ENCODE results near the gene PDZD7. TPM values are rescaled to one million over a fixed set of nuclear protein-coding genes. Genes with fewer than 3 reads are reported as not detected.

Gene PDZD7
- total RNA-seq, 1 donor from 2014 or later = 0.53 TPM

- no peak for DNase-seq (ENCODE audit: low spot score in 2 of 2)
- no peaks in the 10 kb centered on the region for H3K9me3 ChIP-seq
- intact Hi-C loops (cut with DNase I) = no loop called here
- H3K27me3 ChIP-seq = no peaks in the 10 kb centered on the region
- H3K27ac ChIP-seq = no peak overlapping the region
- H3K36me3 ChIP-seq = no peaks in the 10 kb centered on the region
- TF ChIP-seq CTCF (IDR thresholded peaks at IDR 0.05) = no peak
- H3K4me3 ChIP-seq = no peak overlapping the region
- no peaks in the 10 kb centered on the region for H3K4me1 ChIP-seq
These were observed 42.0 kb upstream of the PDZD7 start for GRCh38 chr10:101072923-101073322.

DNA sequence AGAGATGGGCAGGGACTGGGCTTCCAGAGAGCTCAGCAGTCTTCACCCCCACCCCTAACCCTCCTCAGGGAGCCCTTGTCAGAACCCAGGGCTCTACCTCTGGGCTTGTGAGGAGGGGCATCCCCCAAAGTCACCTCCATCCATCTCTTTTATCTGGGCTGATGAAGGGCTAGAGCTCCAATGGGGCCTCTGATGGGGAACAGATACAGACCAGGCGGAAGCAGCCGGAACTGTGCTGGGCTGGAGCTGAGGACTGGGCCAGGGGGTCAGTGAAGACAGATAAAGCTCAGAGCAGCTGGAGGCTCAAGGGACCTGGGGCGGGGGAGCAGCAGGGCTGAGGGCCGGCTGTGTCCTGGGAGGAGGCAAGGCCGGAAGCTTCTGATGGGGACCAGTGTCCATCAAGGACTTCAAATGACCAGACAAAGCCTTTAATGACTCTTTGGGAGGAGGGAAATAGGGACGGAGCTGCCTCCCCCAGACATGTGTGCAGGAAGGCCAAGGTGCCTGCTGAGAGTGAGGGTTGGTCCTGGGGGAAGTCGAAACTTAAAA, 41.0 kb upstream of the PDZD7 start:
- DNase-seq (ENCODE audit: low spot score in 2 of 2) = no peak
- Histone ChIP-seq H3K4me3 (no peak overlapping the region), H3K27me3 (no peaks in the 10 kb centered on the region), H3K4me1 (peaks cover 4 to 8% of the 10 kb centered on the region in 2 donors), H3K9me3 (no peaks in the 10 kb centered on the region), H3K27ac (no peak overlapping the region), H3K36me3 (no peaks in the 10 kb centered on the region)
- no peak for TF ChIP-seq CTCF (IDR thresholded peaks at IDR 0.05)
- intact Hi-C loops (cut with DNase I) = no loop called here

DNA sequence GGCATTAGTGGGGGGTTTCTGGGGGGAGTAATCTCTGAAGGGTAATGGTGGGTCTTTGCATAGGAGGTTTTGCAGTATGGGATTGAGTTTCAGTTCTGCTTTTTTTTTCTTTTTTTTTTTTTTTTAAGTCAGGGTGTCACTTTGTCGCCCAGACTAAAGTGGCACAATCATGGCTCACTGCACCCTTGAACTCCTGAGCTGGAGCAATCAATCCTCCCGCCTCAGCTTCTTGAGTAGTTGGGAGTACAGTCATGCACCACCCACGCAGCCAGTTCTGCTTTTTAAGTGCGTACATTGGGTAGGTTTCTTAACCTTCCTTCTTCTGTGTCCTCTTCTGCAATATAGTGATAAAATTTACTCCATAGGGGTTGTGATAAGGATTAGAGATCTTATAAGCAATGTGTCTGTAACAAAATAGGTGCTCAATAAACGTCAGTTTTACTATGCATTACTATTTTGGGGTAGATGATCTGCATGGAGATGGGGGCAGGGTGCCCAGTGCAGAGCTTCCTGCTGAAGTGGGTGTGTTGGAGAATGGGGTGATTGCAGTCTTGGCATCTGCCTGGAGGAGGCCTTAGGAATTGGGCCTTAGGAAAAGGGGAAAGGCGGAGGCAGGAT, 40.4 kb upstream of the PDZD7 start:
- H3K27me3 ChIP-seq = no peaks in the 10 kb centered on the region
- no peaks in the 10 kb centered on the region for H3K9me3 ChIP-seq
- TF ChIP-seq CTCF (IDR thresholded peaks at IDR 0.05) = no peak
- no peaks in the 10 kb centered on the region for H3K36me3 ChIP-seq
- DNase-seq (ENCODE audit: low spot score in 2 of 2) = peak in 1 of 2 donors; percentile 72
- H3K27ac ChIP-seq = no peak overlapping the region
- no peak overlapping the region for H3K4me3 ChIP-seq
- intact Hi-C loops (cut with DNase I) = no loop called here
- peaks cover 6 to 14% of the 10 kb centered on the region in 2 donors for H3K4me1 ChIP-seq

DNA sequence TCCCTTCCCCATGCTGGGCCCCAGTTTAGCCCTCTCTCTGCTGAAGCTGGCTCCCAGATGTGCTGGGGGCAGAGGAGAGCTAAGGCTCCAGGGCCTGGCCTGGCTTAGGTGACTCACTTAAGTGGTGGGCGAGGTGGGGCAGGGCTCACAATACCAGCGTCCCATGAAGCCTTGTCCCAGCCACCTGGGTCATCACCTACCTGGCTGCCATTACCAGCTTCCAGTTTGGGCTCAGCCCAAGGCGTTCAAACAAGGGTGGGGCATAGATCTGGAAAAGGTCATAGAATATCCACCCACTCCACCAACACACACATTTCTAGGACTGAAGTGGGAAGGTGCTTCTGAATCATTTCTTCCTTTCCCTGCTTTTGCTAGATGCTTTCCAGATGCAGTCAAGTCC, 39.2 kb upstream of the PDZD7 start:
- H3K36me3 ChIP-seq = no peaks in the 10 kb centered on the region
- H3K27me3 ChIP-seq = no peaks in the 10 kb centered on the region
- intact Hi-C loops (cut with DNase I) = no loop called here
- no peak overlapping the region for H3K4me3 ChIP-seq
- H3K4me1 ChIP-seq = peaks cover 12 to 17% of the 10 kb centered on the region in 2 donors
- no peak for DNase-seq (ENCODE audit: low spot score in 2 of 2)
- H3K27ac ChIP-seq = no peak overlapping the region
- TF ChIP-seq CTCF (IDR thresholded peaks at IDR 0.05) = no peak
- no peaks in the 10 kb centered on the region for H3K9me3 ChIP-seq

DNA sequence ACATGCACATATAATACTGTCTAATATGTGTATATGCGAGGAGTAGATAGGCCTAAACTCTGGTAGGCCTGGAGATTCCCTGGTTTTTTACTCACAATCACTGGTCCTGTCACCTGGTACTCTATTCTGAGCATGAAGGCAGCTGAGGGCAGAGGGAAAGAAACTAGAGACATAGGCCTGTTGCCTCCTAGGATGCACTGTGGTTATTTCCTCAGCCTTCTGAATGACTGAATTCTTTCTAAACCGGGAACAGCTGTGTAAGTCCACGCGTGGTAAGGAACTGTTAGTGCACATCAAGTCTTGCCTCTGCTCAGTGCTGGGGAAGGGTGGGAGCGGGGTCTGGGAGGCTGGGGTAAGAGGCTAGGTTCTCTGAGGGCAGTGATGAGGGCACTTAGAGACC, 38.5 kb upstream of the PDZD7 start:
- no peak for DNase-seq (ENCODE audit: low spot score in 2 of 2)
- H3K9me3 ChIP-seq = no peaks in the 10 kb centered on the region
- no peak overlapping the region for H3K27ac ChIP-seq
- H3K36me3 ChIP-seq = no peaks in the 10 kb centered on the region
- intact Hi-C loops (cut with DNase I) = loop anchor here (10.0 kb wide), 1 partner anchor 985 kb away; the partner anchor contains the start of gene ARMH3
- no peaks in the 10 kb centered on the region for H3K27me3 ChIP-seq
- no peak for TF ChIP-seq CTCF (IDR thresholded peaks at IDR 0.05)
- peaks cover 12 to 17% of the 10 kb centered on the region in 2 donors for H3K4me1 ChIP-seq
- no peak overlapping the region for H3K4me3 ChIP-seq

All from ascending aorta (tissue), 2 donors.